Right lobe of liver (tissue), 4 donors: ENCODE data around the gene FOSL2.

ENCODE experiments used
- CTCF ChIP-seq, 4 donors: fragments of 200-600 bp in 3 of 4; fragments of 450-650 bp in 1 of 4; IDR thresholded peaks; one replicate each; pipeline versions ENCODE4 v1.5.1 to v1.8.0; 2016 to 2022; ENCODE audit warnings: antibody characterized with exemption in 4 of 4, mild to moderate bottlenecking in 2 of 4
- POLR2A ChIP-seq: fragments of 450-650 bp; IDR thresholded peaks from one replicate; pipeline ENCODE4 v1.6.1; 2017; ENCODE audit warnings: antibody characterized with exemption, mild to moderate bottlenecking
- donor health status: DM: no; HTN: no; CAD: no.
- donor health status: DM: no; HTN: no; CAD: no.
- donor health status: DM: no; HTN: yes; CAD: no.

- TF ChIP-seq CTCF (IDR thresholded peaks at IDR 0.05) (no peak), POLR2A (no peak)
Measured at GRCh38 chr2:28405537-28405936, 12.9 kb downstream of the FOSL2 start.
